Measurements from ENCODE around the gene SPATS1.
"Not testable (repeated sequence)": the region's sequence is repeated elsewhere in the genome, so short reads cannot be mapped to it uniquely, and the experiment has no call there.

The SPATS1 gene

DNA sequence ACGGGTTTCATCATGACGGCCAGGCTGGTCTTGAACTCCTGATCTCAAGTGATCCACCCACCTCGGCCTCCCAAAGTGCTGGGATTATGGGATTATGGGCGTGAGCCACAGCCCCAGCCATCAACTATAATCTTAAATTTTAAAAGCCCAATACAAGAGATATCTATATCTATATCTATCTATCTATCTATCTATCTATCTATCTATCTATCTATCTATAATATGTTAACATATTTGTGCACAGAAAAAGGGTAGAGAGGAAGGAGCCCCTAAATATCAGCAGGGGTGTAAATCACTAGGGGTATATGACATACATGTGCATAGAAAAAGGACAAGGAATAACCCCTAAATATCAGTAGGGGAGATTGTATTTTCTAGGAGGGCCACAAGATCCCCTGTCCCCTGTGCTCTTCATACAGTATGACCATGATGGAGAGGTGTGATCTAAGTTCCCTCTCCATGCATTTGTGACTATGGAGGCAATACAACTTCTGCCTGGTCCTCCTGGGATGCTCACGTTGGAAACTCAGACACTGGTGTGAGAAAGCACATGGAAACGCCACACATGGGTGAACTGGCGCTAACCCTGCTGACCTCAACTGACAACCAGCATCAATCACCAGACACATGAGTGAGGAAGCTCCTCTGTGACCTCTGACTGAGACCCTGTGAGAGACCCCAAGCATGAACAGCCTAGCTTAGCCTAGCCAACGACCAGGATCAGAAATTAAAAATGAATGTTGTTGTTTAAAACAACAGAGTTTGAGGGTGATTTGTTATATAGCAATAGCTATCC, 1.2 kb upstream of the SPATS1 start:
- in situ Hi-C loops (cut with MboI; ENCODE audit: low pct_unique_long_range_greater_than_20kb, low sequenced_read_pairs, unreplicated experiment): loop anchor here (25.0 kb wide), 1 partner anchor 179 kb away; the partner anchor contains the start of gene CAPN11
- TF ChIP-seq, protein P1, sequence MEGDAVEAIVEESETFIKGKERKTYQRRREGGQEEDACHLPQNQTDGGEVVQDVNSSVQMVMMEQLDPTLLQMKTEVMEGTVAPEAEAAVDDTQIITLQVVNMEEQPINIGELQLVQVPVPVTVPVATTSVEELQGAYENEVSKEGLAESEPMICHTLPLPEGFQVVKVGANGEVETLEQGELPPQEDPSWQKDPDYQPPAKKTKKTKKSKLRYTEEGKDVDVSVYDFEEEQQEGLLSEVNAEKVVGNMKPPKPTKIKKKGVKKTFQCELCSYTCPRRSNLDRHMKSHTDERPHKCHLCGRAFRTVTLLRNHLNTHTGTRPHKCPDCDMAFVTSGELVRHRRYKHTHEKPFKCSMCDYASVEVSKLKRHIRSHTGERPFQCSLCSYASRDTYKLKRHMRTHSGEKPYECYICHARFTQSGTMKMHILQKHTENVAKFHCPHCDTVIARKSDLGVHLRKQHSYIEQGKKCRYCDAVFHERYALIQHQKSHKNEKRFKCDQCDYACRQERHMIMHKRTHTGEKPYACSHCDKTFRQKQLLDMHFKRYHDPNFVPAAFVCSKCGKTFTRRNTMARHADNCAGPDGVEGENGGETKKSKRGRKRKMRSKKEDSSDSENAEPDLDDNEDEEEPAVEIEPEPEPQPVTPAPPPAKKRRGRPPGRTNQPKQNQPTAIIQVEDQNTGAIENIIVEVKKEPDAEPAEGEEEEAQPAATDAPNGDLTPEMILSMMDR (IDR thresholded peaks at IDR 0.05; ENCODE audit: extremely low read depth, insufficient read depth, missing control alignments): no peak
- DNase-seq (ENCODE audit: low spot score): no peak

DNA sequence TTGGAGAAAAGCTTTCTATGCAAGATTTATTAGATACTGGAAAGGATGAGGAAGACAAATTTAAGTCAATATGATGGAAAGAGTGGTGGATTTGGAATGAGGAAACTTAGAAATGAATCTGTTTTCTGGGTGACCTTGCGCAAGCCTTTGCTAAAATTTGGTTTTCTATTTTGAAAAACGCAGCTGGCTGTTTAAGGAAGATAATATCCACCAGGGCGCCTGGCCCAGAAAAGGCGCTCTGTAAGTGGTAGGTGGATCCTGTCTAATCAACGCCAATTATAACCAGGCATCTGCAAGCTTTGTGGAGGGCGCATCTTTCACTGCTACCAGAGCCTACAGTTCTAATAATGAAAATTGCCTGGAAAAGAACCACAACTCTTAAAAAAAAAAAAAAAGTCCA, 398 bp upstream of the SPATS1 start:
- in situ Hi-C loops (cut with MboI; ENCODE audit: low pct_unique_long_range_greater_than_20kb, low sequenced_read_pairs, unreplicated experiment): loop anchor here (25.0 kb wide), 1 partner anchor 180 kb away; the partner anchor contains the start of gene CAPN11
- DNase-seq (ENCODE audit: low spot score): no peak
- TF ChIP-seq, protein P1 (IDR thresholded peaks at IDR 0.05; ENCODE audit: extremely low read depth, insufficient read depth, missing control alignments): no peak

DNA sequence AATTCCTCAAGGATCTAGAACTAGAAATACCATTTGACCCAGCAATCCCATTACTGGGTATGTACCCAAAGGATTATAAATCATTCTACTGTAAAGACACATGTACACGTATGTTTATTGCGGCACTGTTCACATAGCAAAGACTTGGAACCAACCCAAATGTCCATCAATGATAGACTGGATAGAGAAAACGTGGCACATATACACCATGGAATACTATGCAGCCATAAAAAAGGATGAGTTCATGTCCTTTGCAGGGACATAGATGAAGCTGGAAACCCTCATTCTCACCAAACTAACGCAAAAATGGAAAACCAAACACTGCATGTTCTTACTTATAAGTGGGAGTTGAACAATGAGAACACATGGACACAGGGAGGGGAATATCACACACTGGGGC, 4.4 kb downstream of the SPATS1 start:
- DNase-seq (ENCODE audit: low spot score): not testable (repeated sequence)
- in situ Hi-C loops (cut with MboI; ENCODE audit: low pct_unique_long_range_greater_than_20kb, low sequenced_read_pairs, unreplicated experiment): loop anchor here (25.0 kb wide), 1 partner anchor 185 kb away; the partner anchor contains the start of gene CAPN11

DNA sequence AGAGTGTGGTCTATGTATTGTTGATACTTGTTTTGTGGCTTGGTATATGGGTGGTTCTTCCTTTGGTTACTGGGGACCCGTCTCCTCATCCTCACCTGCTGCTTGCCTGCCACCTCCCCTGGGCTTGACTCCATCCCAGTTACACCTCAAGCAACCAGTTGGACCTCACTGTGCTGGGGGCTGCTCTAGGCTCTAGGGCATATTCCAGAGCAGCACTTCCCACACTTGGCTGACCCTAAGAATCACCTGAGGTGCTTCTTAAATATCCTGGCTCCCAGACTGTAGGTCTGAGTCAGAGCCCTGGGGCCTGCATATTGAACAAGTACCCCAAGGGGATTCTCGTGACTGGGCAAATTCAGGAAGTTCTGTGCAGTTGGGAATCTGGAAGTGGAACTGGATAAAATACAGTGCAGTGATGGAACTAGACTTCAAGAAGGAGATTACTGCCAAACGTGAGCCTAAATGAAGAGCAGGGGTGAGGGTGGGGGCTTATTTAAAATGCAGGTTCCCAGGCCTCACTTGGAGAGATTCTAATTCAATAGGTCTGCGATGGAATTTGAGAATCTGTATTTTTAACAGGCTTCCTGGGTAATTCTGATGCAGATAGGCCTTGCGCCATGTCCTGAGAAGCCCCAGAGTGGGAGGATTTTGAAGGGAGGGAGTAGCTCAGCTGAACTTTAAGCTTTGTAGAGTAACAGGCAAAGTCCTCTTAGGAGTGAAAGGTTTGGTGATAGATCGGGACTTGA, 7.6 kb downstream of the SPATS1 start:
- TF ChIP-seq, protein P1 (IDR thresholded peaks at IDR 0.05; ENCODE audit: extremely low read depth, insufficient read depth, missing control alignments): no peak
- DNase-seq (ENCODE audit: low spot score): no peak
- in situ Hi-C loops (cut with MboI; ENCODE audit: low pct_unique_long_range_greater_than_20kb, low sequenced_read_pairs, unreplicated experiment): loop anchor here (25.0 kb wide), 1 partner anchor 188 kb away; the partner anchor contains the start of gene CAPN11

DNA sequence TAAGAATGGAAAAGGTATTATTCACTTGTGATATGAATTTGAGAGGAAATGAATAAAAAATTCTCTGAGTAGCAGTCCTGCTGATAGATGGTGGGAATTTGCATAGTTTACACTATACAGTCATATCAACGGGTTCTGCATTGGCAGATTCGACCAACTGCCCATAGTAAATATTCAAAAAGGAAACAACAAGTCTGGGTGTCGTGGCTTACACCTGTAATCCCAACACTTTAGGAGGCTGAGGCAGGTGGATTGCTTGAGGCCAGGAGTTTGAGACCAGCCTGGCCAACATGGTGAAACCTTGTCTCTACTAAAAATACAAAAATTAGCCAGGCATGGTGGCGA, 8.2 kb downstream of the SPATS1 start:
- in situ Hi-C loops (cut with MboI; ENCODE audit: low pct_unique_long_range_greater_than_20kb, low sequenced_read_pairs, unreplicated experiment); DNase-seq (ENCODE audit: low spot score): not testable (repeated sequence)

DNA sequence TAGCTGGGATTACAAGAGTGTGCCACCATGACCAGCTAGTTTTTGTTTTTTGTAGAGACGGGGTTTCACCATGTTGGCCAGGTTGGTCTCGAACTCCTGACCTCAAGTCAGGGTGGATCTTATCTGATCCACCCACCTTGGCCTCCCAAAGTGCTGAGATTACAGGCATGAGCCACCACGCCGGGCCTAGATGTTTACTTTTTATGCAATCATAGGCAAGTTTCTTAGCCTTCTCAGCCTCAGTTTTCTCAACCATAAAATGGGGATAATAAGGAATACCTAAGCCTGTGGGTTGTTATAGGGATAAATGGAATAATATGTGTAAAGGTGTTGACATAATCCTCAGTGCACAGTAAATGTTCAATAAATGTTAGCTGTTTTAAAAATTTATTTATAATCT, 9.8 kb downstream of the SPATS1 start:
- in situ Hi-C loops (cut with MboI; ENCODE audit: low pct_unique_long_range_greater_than_20kb, low sequenced_read_pairs, unreplicated experiment): no loop called here
- no peak for DNase-seq (ENCODE audit: low spot score)
- TF ChIP-seq, protein P1 (IDR thresholded peaks at IDR 0.05; ENCODE audit: extremely low read depth, insufficient read depth, missing control alignments): no peak

DNA sequence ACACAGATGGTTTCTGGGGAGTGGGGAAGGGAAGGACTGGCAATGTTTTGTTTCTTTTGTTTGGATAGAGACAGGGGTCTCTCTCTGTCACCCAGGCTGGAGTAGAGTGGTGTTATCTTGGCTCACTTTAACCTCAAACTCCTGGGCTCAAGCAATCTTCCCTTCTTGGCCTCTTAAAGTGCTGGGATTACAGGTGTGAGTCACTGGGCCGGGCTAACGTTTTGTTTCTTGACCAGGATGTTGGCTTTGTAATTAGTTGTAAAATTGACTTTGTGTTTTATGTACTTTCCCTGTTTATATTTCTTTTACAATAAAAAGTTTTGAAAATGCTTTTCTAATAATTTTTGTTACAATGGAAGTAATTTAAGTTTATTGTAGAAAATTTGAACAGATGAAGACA, 10.9 kb downstream of the SPATS1 start:
- TF ChIP-seq, protein P1 (IDR thresholded peaks at IDR 0.05; ENCODE audit: extremely low read depth, insufficient read depth, missing control alignments): no peak
- no peak for DNase-seq (ENCODE audit: low spot score)
- in situ Hi-C loops (cut with MboI; ENCODE audit: low pct_unique_long_range_greater_than_20kb, low sequenced_read_pairs, unreplicated experiment): no loop called here
